GM13977 (cell line): ENCODE results near the gene KLHL15.

ENCODE experiments used
- DNase-seq: peaks from one replicate; pipeline ENCODE4 v3.0.0; 2012; ENCODE audit warnings: low spot score
- CTCF ChIP-seq: IDR thresholded peaks from 2 replicates; pipeline ENCODE4 v1.5.1; 2012; ENCODE audit warnings: mild to moderate bottlenecking, control low read depth; ENCODE audit not compliant: insufficient read depth; ENCODE audit errors: extremely low read depth, missing control alignments
- in situ Hi-C: fragments of 300-500 bp; cut with MboI; formaldehyde crosslinking; loops from one replicate; pipeline ENCODE4 v1.12.0; 2022; ENCODE audit warnings: low sequenced_read_pairs, low pct_unique_long_range_greater_than_20kb, mixed read lengths, inconsistent platforms; ENCODE audit not compliant: unreplicated experiment

The KLHL15 gene

GRCh38 chrX:24024819-24025740 lies 1.9 kb downstream of the KLHL15 start:
- peak; percentile 90 for DNase-seq
- in situ Hi-C loops = loop anchor here (10.0 kb wide), 1 partner anchor 110 kb away; no protein-coding TSS in a partner anchor
- peak; percentile 47 for TF ChIP-seq CTCF

GRCh38 chrX:24023972-24024669 lies 2.9 kb downstream of the KLHL15 start:
- DNase-seq = no peak
- TF ChIP-seq CTCF = no peak
- in situ Hi-C loops = loop anchor here (10.0 kb wide), 1 partner anchor 109 kb away; no protein-coding TSS in a partner anchor

- TF ChIP-seq CTCF = no peak
- in situ Hi-C loops = loop anchor here (10.0 kb wide), 1 partner anchor 109 kb away; no protein-coding TSS in a partner anchor
- no peak for DNase-seq
Measured at GRCh38 chrX:24023544-24023943, 3.4 kb downstream of the KLHL15 start.

GRCh38 chrX:24020306-24020876 lies 6.6 kb downstream of the KLHL15 start:
- DNase-seq = no peak
- no peak for TF ChIP-seq CTCF
- in situ Hi-C loops = loop anchor here (10.0 kb wide), 1 partner anchor 106 kb away; no protein-coding TSS in a partner anchor

- no peak for DNase-seq
- in situ Hi-C loops = no loop called here
- no peak for TF ChIP-seq CTCF
Measured at GRCh38 chrX:24019448-24019847, 7.5 kb downstream of the KLHL15 start.

GRCh38 chrX:24018809-24019208 lies 8.2 kb downstream of the KLHL15 start:
- TF ChIP-seq CTCF = no peak
- in situ Hi-C loops = no loop called here
- no peak for DNase-seq
